Mammary epithelial cell (primary cell): ENCODE measurements around the gene PIF1.

ENCODE experiments used
- EZH2 ChIP-seq: IDR thresholded peaks from 2 replicates; pipeline ENCODE4 v1.6.1; 2012; ENCODE audit warnings: low read length, inconsistent platforms, borderline replicate concordance
- TF ChIP-seq, protein P1 (sequence below), 2 donors: IDR thresholded peaks in 1 of 2; conservative IDR thresholded peaks in 1 of 2; 2 replicates each; pipeline ENCODE4 v1.5.1; 2011 to 2012; ENCODE audit warnings: inconsistent platforms in 2 of 2, low read length in 2 of 2, mild to moderate bottlenecking in 2 of 2, control low read depth in 1 of 2, low read depth in 1 of 2; ENCODE audit not compliant: insufficient read depth in 1 of 2; ENCODE audit errors: extremely low read depth in 1 of 2

DNA sequence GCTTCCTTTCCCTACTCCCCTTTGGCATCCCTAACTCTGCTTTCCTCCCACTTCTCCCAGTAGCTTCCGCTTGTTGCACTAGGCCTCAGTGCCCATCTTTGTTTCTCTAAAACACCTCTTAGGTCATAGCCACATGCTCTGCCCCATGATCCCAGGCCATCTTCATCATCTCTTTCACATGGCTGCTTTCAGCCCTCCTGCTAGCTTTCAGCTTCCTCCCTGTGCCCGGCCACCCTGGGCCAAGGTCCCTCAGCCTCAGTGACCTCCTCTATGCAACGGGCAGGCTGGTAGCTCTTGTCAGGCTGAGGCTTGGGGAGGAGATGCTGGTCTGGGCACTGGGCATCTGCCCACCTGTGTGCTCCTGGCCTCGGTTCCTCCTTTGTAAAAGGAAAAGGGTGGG is 18.5 kb upstream of the PIF1 start:
- TF ChIP-seq, protein P1, sequence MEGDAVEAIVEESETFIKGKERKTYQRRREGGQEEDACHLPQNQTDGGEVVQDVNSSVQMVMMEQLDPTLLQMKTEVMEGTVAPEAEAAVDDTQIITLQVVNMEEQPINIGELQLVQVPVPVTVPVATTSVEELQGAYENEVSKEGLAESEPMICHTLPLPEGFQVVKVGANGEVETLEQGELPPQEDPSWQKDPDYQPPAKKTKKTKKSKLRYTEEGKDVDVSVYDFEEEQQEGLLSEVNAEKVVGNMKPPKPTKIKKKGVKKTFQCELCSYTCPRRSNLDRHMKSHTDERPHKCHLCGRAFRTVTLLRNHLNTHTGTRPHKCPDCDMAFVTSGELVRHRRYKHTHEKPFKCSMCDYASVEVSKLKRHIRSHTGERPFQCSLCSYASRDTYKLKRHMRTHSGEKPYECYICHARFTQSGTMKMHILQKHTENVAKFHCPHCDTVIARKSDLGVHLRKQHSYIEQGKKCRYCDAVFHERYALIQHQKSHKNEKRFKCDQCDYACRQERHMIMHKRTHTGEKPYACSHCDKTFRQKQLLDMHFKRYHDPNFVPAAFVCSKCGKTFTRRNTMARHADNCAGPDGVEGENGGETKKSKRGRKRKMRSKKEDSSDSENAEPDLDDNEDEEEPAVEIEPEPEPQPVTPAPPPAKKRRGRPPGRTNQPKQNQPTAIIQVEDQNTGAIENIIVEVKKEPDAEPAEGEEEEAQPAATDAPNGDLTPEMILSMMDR (conservative IDR thresholded peaks at IDR 0.05 in 1 of 2, IDR thresholded peaks at IDR 0.05 in 1 of 2; ENCODE audit: extremely low read depth in 1 of 2, insufficient read depth in 1 of 2, low read depth in 1 of 2, low read length in 2 of 2): no peak
- no peak for TF ChIP-seq EZH2
